AG04449 (cell line): ENCODE measurements around the gene TAP1.

Experiments
- CTCF ChIA-PET: fragments of 350-600 bp; formaldehyde crosslinking; extraction: SDS; loops from one replicate; lab custom pipeline; 2021; ENCODE audit warnings: antibody characterized with exemption; lab: Yijun Ruan, JAX
- POLR2A ChIA-PET: fragments of 400-600, 350-600 bp; formaldehyde crosslinking; extraction: SDS; loops from one replicate; lab custom pipeline; 2020; ENCODE audit warnings: antibody characterized with exemption, inconsistent platforms; lab: Yijun Ruan, JAX
- DNase-seq: peaks from one replicate; pipeline ENCODE4 v3.0.0-alpha.2; 2010; ENCODE audit warnings: low read depth, low spot score
- H3K4me3 ChIP-seq: 2 replicates; pipeline ENCODE4 v1.5.1; 2011; ENCODE audit warnings: low read depth, mild to moderate bottlenecking, control low read depth, low read length
- TF ChIP-seq, protein P1 (sequence below): IDR thresholded peaks from one replicate; pipeline ENCODE4 v1.5.1; 2011; ENCODE audit warnings: mild to moderate bottlenecking, moderate library complexity, low read length, control low read depth, inconsistent platforms; ENCODE audit not compliant: insufficient read depth; ENCODE audit errors: missing control alignments

The TAP1 gene

DNA sequence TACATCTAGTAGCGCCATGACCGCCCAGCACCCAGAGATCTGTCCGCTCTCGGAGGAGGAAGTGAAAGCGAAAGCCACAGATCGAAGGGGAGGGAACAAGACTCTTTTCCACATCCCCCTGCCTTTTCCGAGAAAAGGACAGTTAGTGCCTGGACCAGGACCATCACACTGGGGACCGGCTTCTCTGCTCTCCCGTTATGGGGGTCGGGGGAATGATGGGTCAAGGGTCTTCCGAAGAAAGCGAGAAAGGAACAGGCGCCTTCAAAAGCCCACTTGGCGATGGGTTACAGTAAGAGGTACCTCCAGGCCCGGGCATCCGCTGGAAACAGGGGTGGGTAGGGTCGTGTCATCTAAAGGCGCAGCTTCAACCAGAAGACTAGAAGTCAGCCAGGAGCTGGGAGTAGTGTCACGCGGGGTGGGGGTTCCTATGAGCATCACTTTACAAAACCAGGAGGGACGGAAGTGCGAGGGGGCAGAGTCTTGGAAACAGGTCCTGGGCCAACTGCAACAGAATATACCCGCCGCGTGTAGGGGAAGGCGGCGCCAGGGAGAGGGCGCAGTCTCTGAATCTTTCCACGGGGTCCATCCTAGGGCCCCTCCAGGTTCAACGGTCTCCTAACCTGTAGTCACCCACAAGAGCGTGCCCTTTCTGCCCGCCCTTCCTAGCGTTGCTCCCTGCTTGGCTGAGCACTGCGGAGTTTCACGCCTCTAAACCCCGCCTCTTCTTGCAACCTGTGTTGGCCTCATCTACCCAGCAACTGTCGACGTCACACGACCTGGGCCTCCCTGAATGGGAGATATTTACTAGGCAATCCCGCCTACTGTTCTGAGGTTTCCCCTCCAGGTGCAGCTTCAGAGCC is 9.3 kb downstream of the TAP1 start, which contains the start of gene PSMB8:
Gene PSMB8, minus strand, starts transcription at position 69 of the 860 bp plus-strand sequence. Its CDS starts 51 bp downstream, at position 18.
- TF ChIP-seq, protein P1, sequence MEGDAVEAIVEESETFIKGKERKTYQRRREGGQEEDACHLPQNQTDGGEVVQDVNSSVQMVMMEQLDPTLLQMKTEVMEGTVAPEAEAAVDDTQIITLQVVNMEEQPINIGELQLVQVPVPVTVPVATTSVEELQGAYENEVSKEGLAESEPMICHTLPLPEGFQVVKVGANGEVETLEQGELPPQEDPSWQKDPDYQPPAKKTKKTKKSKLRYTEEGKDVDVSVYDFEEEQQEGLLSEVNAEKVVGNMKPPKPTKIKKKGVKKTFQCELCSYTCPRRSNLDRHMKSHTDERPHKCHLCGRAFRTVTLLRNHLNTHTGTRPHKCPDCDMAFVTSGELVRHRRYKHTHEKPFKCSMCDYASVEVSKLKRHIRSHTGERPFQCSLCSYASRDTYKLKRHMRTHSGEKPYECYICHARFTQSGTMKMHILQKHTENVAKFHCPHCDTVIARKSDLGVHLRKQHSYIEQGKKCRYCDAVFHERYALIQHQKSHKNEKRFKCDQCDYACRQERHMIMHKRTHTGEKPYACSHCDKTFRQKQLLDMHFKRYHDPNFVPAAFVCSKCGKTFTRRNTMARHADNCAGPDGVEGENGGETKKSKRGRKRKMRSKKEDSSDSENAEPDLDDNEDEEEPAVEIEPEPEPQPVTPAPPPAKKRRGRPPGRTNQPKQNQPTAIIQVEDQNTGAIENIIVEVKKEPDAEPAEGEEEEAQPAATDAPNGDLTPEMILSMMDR = peak; percentile 1
- CTCF ChIA-PET = interaction anchor here (1.0 to 11.4 kb wide), 6 partner anchors 11 to 285 kb away, joined by 3 to 402 read pairs (median 6); partner anchors contain the start of genes PSMB9 and TAP1
- peak within 1 kb of the TSS; percentile 76 for H3K4me3 ChIP-seq
- DNase-seq = no peak
- POLR2A ChIA-PET = interaction anchor here (1.0 to 1.6 kb wide), 2 partner anchors 9 to 128 kb away, joined by 4 read pairs; partner anchors contain the start of genes PSMB9 and TAP1

DNA sequence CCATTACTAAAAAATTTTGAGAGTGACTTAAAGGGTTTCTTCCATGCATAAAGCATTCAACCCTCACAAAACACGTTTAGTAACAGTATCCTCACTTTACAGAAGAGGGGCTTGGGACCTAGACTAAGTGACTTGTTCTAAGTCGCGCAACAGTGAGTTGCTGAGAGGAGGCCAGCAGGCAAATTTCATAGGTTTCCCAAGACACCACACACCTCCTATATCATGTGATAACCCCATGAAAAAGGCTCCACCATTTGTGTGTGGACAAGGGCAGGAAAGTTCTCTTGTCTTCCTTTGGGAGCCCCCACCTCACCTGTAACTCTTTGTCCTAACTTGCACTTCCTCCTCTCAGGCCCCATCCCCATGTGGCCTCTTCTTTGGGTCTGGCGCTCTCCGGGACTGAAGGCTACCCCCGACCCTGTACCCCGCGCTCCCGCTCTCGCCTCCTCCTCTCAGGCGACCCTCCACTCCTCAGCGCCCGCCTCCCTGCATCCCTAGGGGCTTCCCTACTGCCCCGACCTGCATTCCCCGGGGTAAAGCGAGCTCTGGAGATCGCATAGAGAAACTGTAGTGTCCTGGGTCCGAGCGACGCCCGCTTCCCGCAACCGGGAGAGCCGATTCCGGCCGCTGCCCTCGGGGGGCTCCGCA is 10.0 kb downstream of the TAP1 start:
- DNase-seq = no peak
- ChIA-PET CTCF (interaction anchor here (2.2 to 11.4 kb wide), 3 partner anchors 14 to 31 kb away, joined by 6 to 402 read pairs (median 313); partner anchors contain the start of genes PSMB9 and TAP1), POLR2A (no interaction called here)
- TF ChIP-seq, protein P1 = no peak
- H3K4me3 ChIP-seq = peak overlapping the region; percentile 76

- ChIA-PET POLR2A (no interaction called here), CTCF (interaction anchor here (0.9 to 11.4 kb wide), 7 partner anchors 12 to 429 kb away, joined by 3 to 402 read pairs (median 6); partner anchors contain the start of genes HLA-DMA, PSMB9 and TAP1)
Observed at GRCh38 chr6:32842690-32843089, 10.8 kb downstream of the TAP1 start.

GRCh38 chr6:32842021-32842650 is 11.4 kb downstream of the TAP1 start:
- H3K4me3 ChIP-seq = no peak overlapping the region
- POLR2A ChIA-PET = no interaction called here
- CTCF ChIA-PET = interaction anchor here (0.9 to 11.4 kb wide), 9 partner anchors 9 to 429 kb away, joined by 3 to 402 read pairs (median 4); partner anchors contain the start of genes HLA-DMA, PSMB9 and TAP1
- TF ChIP-seq, protein P1 = no peak
- DNase-seq = no peak

More at GRCh38 chr6:32842690-32843089, 10.8 kb downstream of the TAP1 start:
- TF ChIP-seq, protein P1 = no peak
- H3K4me3 ChIP-seq = peak overlapping the region; percentile 76; the same call in 1 of the 2 replicates
- DNase-seq = no peak

DNA sequence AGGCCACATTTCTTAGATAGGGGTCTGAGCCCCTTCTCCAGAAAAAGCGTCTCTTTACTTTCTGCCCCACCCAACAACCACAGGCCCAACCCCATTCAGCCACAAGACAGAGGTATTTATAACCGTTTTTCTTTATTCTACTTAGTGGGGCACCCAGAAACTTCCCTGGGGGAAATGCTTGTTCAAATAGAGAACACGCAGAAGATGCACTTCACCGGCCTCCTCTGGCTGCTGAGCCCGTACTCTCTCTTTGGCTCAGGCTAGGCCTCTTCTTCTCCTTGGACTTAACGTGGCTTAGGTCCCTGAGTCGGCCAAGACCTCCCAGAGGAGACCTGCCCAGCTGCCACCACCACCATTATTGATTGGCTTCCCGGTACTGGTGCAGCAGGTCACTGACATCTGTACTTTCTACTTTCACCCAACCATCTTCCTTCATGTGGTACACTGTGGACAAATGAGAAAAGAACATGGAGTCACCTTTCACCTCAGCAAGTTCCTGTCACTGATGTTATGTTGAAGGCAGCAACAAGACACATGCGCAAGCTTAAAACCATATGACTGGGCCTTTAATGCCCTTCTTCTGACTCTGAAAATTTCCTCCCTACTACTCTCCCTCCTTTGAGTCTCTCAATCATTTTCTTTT is 12.8 kb downstream of the TAP1 start:
- POLR2A ChIA-PET = no interaction called here
- TF ChIP-seq, protein P1 = no peak
- no peak overlapping the region for H3K4me3 ChIP-seq
- no peak for DNase-seq
- CTCF ChIA-PET = interaction anchor here (1.1 to 11.4 kb wide), 8 partner anchors 9 to 144 kb away, joined by 3 to 402 read pairs (median 48); partner anchors contain the start of genes HLA-DMA, PSMB9 and TAP1
